ENCODE data around the gene PRPSAP2. TPM values are rescaled to one million over a fixed set of nuclear protein-coding genes. Genes with fewer than 3 reads are reported as not detected.

The PRPSAP2 gene
- total and polyA plus RNA-seq, 2 of the 4 experiments (the other 2 are of a cell fraction): 22.9 to 28.1 TPM

DNA sequence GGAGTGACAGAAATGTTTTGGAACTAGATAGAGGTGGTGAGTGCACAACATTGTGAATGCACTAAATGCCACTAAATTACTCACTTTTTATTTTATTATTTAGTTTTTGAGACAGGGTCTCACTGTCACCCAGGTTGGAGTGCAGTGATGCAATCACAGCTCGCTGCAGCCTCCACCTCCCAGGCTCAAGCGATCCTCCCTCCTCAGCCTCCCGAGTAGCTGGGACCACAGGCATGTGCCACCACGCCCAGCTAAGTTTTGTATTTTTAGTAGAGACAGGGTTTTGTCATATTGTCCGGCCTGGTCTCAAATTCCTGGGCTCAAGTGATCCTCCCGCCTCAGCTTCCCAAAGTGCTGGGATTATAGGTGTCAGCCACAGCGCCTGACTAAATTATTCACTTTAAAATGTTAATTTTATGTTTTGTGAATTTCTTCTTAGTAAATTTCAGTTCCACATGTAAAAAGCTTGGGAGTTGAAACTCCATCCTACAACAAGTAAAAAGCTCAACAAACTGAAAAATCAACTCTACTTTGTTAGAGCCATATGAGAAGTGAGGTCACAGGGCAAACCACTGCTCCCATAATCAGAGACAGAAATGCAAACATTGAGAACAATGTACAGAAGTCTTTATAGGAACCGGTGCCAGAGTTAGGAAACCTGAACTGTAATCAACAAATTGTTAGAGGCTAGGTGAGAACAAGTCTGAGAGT is 80.2 kb downstream of the PRPSAP2 start:
- no peak overlapping the region for H3K4me2 ChIP-seq (ENCODE audit: low read depth, low read length)
- POLR2A ChIA-PET (ENCODE audit: unreplicated experiment): no interaction called here
- DNase-seq (peak; percentile 12), ATAC-seq (ENCODE audit: low read depth) (peak; percentile 24; the same call in 1 of the 2 replicates)
- no peaks in the 10 kb centered on the region for H3K36me3 ChIP-seq (ENCODE audit: control insufficient read depth, insufficient read depth, low read length)
- H3K4ac ChIP-seq (ENCODE audit: low read depth, low read length): no peak overlapping the region
- no peak overlapping the region for H3K27ac ChIP-seq (ENCODE audit: insufficient read depth, low read length)
- H4K8ac ChIP-seq (ENCODE audit: low read depth in 2 of 2, low read length in 2 of 2): no peak overlapping the region
- H4K5ac ChIP-seq (ENCODE audit: low read depth, low read length): no peak overlapping the region
- H3K23ac ChIP-seq (ENCODE audit: low read depth, low read length): no peak overlapping the region
- H2AK5ac ChIP-seq (ENCODE audit: low read depth, low read length): no peak overlapping the region
- peaks cover 2% of the 10 kb centered on the region for H3K27me3 ChIP-seq (ENCODE audit: control insufficient read depth, insufficient read depth, low read length)
- no peak overlapping the region for H3K56ac ChIP-seq (ENCODE audit: extremely low read depth, insufficient read depth, low read length)
- no peaks in the 10 kb centered on the region for H3K9me3 ChIP-seq (ENCODE audit: control insufficient read depth, insufficient read depth, low read length)
- H3K4me3 ChIP-seq (ENCODE audit: insufficient read depth, low read depth, low read length): no peak overlapping the region
- CTCF ChIA-PET: no interaction called here
- intact Hi-C loops (cut with micrococcal nuclease) (loop anchor here (5.0 kb wide), 1 partner anchor 81 kb away; the partner anchor contains the start of gene PRPSAP2), in situ Hi-C loops (cut with MboI; ENCODE audit: low sequenced_read_pairs) (no loop called here), dilution Hi-C loops (cut with HindIII; ENCODE audit: low sequenced_read_pairs, unreplicated experiment) (no loop called here)
- H3K9me1 ChIP-seq (ENCODE audit: insufficient read depth, low read length): no peaks in the 10 kb centered on the region
- no peaks in the 10 kb centered on the region for H3K79me1 ChIP-seq (ENCODE audit: low read depth in 1 of 2, low read length in 2 of 2)
- H2AK9ac ChIP-seq (replicated peaks; ENCODE audit: low read depth, low read length, poor library complexity): no peak overlapping the region
- H2BK20ac ChIP-seq (ENCODE audit: low read depth, low read length): no peak overlapping the region
- TF ChIP-seq RAD21 (IDR thresholded peaks at IDR 0.05; ENCODE audit: low read length) (no peak), RCOR1 (IDR thresholded peaks at IDR 0.05; ENCODE audit: insufficient replicate concordance, low read length) (no peak), MAFK (IDR thresholded peaks at IDR 0.05; ENCODE audit: low read depth, low read length) (no peak), CHD1 (IDR thresholded peaks at IDR 0.05; ENCODE audit: low read depth, low read length) (no peak), MAZ (IDR thresholded peaks at IDR 0.05; ENCODE audit: borderline replicate concordance, low read depth, low read length) (no peak), SMC3 (IDR thresholded peaks at IDR 0.05; ENCODE audit: low read depth, low read length) (no peak), RFX5 (IDR thresholded peaks at IDR 0.05; ENCODE audit: low read depth, low read length) (no peak), CEBPB (IDR thresholded peaks at IDR 0.05; ENCODE audit: low read depth, low read length) (no peak), FOS (IDR thresholded peaks at IDR 0.05; ENCODE audit: low read depth, low read length) (no peak), NFE2L2 (IDR thresholded peaks at IDR 0.05; ENCODE audit: low read depth, low read length) (no peak), MXI1 (IDR thresholded peaks at IDR 0.05; ENCODE audit: borderline replicate concordance, low read depth, low read length) (no peak), POLR2A (IDR thresholded peaks at IDR 0.05; ENCODE audit: low read depth, low read length) (no peak), BHLHE40 (IDR thresholded peaks at IDR 0.05; ENCODE audit: low read depth, low read length) (no peak)
- TF ChIP-seq, protein P1, sequence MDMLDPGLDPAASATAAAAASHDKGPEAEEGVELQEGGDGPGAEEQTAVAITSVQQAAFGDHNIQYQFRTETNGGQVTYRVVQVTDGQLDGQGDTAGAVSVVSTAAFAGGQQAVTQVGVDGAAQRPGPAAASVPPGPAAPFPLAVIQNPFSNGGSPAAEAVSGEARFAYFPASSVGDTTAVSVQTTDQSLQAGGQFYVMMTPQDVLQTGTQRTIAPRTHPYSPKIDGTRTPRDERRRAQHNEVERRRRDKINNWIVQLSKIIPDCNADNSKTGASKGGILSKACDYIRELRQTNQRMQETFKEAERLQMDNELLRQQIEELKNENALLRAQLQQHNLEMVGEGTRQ (IDR thresholded peaks at IDR 0.05; ENCODE audit: low read depth, low read length): no peak
- TF ChIP-seq, protein P2, sequence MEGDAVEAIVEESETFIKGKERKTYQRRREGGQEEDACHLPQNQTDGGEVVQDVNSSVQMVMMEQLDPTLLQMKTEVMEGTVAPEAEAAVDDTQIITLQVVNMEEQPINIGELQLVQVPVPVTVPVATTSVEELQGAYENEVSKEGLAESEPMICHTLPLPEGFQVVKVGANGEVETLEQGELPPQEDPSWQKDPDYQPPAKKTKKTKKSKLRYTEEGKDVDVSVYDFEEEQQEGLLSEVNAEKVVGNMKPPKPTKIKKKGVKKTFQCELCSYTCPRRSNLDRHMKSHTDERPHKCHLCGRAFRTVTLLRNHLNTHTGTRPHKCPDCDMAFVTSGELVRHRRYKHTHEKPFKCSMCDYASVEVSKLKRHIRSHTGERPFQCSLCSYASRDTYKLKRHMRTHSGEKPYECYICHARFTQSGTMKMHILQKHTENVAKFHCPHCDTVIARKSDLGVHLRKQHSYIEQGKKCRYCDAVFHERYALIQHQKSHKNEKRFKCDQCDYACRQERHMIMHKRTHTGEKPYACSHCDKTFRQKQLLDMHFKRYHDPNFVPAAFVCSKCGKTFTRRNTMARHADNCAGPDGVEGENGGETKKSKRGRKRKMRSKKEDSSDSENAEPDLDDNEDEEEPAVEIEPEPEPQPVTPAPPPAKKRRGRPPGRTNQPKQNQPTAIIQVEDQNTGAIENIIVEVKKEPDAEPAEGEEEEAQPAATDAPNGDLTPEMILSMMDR (conservative IDR thresholded peaks at IDR 0.05; ENCODE audit: low read depth, low read length): no peak
- TF ChIP-seq, protein P3, sequence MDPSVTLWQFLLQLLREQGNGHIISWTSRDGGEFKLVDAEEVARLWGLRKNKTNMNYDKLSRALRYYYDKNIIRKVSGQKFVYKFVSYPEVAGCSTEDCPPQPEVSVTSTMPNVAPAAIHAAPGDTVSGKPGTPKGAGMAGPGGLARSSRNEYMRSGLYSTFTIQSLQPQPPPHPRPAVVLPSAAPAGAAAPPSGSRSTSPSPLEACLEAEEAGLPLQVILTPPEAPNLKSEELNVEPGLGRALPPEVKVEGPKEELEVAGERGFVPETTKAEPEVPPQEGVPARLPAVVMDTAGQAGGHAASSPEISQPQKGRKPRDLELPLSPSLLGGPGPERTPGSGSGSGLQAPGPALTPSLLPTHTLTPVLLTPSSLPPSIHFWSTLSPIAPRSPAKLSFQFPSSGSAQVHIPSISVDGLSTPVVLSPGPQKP (IDR thresholded peaks at IDR 0.05; ENCODE audit: borderline replicate concordance, low read depth, low read length): no peak
- no peak overlapping the region for H2BK5ac ChIP-seq (ENCODE audit: low read depth, low read length, poor library complexity, severe bottlenecking)
- H4K91ac ChIP-seq (ENCODE audit: insufficient read depth, low read depth, low read length): no peak overlapping the region
- no TSS peak for BruUV-seq (replicated peaks)
- no peaks in the 10 kb centered on the region for H4K20me1 ChIP-seq (ENCODE audit: insufficient read depth, low read length)
- no CpG with 5 or more reads among the region's 8 CpGs for WGBS, 2 experiments (ENCODE audit: extremely low coverage in 2 of 2, insufficient read length in 1 of 2)
- H2BK15ac ChIP-seq (ENCODE audit: low read depth, low read length): no peak overlapping the region
- H3K18ac ChIP-seq (ENCODE audit: low read depth, low read length): no peak overlapping the region
- H2AFZ ChIP-seq (replicated peaks; ENCODE audit: low read length, poor library complexity): no peak overlapping the region
- H3K9ac ChIP-seq (ENCODE audit: low read depth, low read length): no peak overlapping the region
- H3K4me1 ChIP-seq (ENCODE audit: control insufficient read depth, insufficient read depth, low read length): no peaks in the 10 kb centered on the region
- no peak overlapping the region for H3K14ac ChIP-seq (replicated peaks; ENCODE audit: low read depth, low read length)
- no peak overlapping the region for H2BK120ac ChIP-seq (ENCODE audit: low read depth, low read length)
